Stimulated activated naive CD8-positive, alpha-beta T cell treated with anti-CD3 and anti-CD28 coated beads, Interleukin-15, amount 100 ng/mL, for 72 hours (primary cell): ENCODE measurements around the gene NABP2.
"Not testable (repeated sequence)": the region's sequence is repeated elsewhere in the genome, so short reads cannot be mapped to it uniquely, and the experiment has no call there.

Experiments used
- ATAC-seq: fragments of 150-1000 bp; cut with Tn5 transposase; 2 replicates; pipeline ENCODE4 v1.10.0; 2021; ENCODE audit warnings: mild to moderate bottlenecking, moderate library complexity
- DNase-seq, 2 donors: peaks; one replicate each; pipeline ENCODE4 v3.0.0; 2021 to 2022
- H3K27ac Mint-ChIP-seq, 2 donors: one replicate each; pipeline ENCODE4 v1.8.0; 2022; ENCODE audit warnings: mild to moderate bottlenecking in 2 of 2, mixed read lengths in 2 of 2, moderate library complexity in 2 of 2
- H3K27me3 Mint-ChIP-seq: one replicate; pipeline ENCODE4 v1.8.0; 2022; ENCODE audit warnings: mixed read lengths
- H3K4me1 Mint-ChIP-seq: one replicate; pipeline ENCODE4 v1.8.0; 2022; ENCODE audit warnings: mild to moderate bottlenecking, mixed read lengths
- H3K4me3 Mint-ChIP-seq, 2 donors: one replicate each; pipeline ENCODE4 v1.8.0; 2022; ENCODE audit warnings: mild to moderate bottlenecking in 2 of 2, mixed read lengths in 2 of 2, moderate library complexity in 1 of 2
- H3K9me3 Mint-ChIP-seq, 2 donors: one replicate each; pipeline ENCODE4 v1.8.0; 2022; ENCODE audit warnings: mixed read lengths in 2 of 2

The NABP2 gene

DNA sequence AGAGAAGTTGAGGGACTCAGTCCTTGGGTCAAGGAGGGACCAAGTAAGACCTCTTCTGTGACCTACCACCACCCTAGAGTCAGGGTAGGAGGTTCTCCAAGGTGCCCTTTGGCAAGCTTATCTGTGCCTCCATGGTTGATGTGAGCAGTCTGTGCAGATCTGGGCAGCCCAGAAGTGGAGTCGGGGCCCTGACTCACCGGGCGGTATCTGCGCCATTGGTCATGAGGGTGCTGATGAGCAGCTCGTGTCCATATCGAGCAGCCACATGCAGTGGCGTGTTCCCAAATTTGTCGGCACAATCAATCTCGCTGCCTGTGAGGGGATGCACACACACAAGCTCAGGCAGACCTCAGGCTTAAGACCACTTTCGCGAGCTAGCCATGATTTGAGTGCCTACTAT is 28.9 kb downstream of the NABP2 start:
- Mint-ChIP-seq H3K27me3 (no peaks in the 10 kb centered on the region), H3K9me3 (no peaks in the 10 kb centered on the region), H3K4me3 (no peak overlapping the region), H3K4me1 (peaks cover 18% of the 10 kb centered on the region), H3K27ac (peak overlapping the region; percentile 23 to 65)
- no peak for ATAC-seq
- DNase-seq: no peak

DNA sequence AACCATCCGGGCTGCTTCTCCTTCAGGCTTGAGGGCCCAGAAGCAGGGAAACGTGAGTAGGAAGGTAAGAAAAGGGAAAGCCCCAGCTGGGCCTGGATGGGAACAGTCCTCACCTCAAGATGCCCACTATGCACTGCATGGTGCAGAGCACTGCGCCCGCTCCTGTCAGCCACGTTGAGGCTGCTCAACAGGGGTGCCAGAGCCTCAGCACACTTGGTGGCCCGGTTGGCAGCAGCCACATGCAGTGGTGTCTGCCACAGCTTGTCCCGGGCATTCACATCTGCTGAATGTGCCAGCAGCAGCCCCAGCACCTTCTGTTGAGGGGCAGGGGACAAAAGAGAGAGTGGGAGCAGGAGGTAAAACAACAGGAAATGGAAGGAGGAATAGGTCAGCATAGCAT is 31.5 kb downstream of the NABP2 start:
- Mint-ChIP-seq H3K27me3 (peaks cover 4% of the 10 kb centered on the region), H3K4me1 (peaks cover 26% of the 10 kb centered on the region), H3K27ac (no peak overlapping the region), H3K4me3 (no peak overlapping the region), H3K9me3 (no peaks in the 10 kb centered on the region)
- DNase-seq (no peak), ATAC-seq (no peak)

DNA sequence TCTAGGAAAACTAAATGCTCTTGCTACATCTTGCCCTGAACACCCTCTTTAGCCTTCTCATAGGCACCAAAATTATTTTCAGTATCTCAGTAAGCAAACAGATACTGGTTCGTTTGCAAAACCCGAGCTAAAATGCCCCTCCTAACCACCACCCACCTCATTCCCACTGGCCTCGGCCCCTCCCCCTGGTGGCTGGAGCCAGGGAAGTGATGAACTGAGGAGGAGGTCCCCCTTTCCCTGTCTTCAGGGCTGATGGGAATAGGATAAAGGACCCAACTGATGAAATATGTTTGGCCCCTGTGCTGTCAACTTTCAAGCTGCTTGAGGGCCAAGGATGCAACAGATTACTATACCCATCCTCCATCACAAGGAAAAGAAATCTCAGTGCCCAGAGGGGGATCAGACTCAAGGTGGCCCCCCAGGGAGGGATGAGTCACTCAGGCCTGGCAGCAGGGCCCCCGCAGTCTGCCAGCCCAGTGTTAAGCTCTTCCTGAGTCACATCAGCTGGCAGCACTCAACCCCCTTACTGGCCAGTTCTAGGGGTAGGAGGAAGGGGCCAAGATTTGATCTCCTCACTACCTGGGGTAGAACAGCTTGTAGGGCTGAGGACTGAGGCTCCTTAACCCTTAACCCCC is 32.3 kb downstream of the NABP2 start:
- Mint-ChIP-seq H3K9me3 (no peaks in the 10 kb centered on the region), H3K4me3 (peak overlapping the region; percentile 86 to 88), H3K4me1 (peaks cover 26% of the 10 kb centered on the region), H3K27ac (no peak overlapping the region), H3K27me3 (peaks cover 6% of the 10 kb centered on the region)
- ATAC-seq (no peak), DNase-seq (no peak)

DNA sequence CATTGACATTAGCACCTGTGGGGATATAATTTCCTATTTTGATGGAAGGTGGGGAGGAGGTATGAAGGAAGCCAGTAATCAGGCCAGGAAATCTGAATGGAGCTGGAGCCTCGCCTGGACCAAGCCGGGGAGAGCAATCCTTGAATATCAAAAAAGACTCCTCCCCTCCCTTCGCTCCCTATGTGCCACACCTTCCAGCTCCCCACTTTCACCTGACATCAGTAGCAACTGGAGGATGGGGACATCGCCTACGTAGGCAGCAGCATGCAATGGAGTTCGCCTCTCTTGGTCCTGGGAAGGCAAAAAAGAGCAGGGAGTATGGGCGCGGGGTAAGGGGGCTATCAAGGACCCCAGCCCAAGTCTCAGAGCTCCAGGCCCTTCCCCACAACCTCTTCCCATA is 32.9 kb downstream of the NABP2 start:
- Mint-ChIP-seq H3K4me1 (peaks cover 26% of the 10 kb centered on the region), H3K4me3 (peak overlapping the region; percentile 86 to 88), H3K27ac (no peak overlapping the region), H3K9me3 (no peaks in the 10 kb centered on the region), H3K27me3 (peaks cover 6% of the 10 kb centered on the region)
- ATAC-seq (no peak), DNase-seq (no peak)

GRCh38 chr12:56257491-56258067 is 33.4 kb downstream of the NABP2 start:
- ATAC-seq: peak; percentile 35
- DNase-seq: no peak
- H3K27me3 Mint-ChIP-seq: peaks cover 6% of the 10 kb centered on the region
- peak overlapping the region; percentile 83 to 93 for H3K27ac Mint-ChIP-seq
- peak overlapping the region; percentile 86 to 88 for H3K4me3 Mint-ChIP-seq
- H3K4me1 Mint-ChIP-seq: peaks cover 26% of the 10 kb centered on the region
- no peaks in the 10 kb centered on the region for H3K9me3 Mint-ChIP-seq

DNA sequence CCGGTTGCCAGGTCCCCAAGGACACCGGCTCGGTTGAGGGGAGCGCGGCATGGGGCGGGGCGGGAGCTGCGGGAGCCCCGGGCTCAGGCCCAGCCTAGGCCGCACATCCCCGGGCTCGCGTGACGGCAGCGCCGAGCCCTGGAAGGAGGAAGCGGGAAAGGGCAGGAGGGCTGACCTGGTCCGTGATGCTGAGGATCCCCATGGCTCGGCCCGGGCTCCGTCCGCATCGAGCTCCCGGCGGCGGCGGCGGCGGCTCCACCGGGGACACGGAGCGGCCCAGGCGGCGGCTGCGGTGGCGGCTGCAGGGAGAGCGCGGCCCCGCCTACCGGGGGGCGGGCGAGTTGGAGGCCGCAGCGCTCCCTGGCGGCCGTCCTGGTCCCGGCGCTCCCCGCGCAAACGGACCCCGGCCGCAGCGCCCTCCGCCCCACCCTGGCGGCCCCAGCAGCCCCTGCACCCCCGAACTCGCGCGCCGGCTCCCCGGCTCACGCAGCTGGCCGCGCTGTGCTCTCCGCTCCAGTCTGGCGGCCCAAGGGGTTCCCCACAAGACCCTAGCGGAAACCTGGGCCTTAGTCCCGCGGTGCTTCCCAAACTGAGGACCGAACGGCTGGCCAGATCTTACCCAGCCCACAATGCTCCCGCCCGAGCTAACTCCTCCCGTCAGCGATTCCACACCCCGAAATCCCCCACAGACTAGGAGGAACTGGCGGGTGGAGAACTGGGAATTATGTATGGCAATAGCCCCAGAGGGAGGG is 34.1 kb downstream of the NABP2 start, which contains the start of gene ANKRD52:
Gene ANKRD52 (minus strand): TSS at position 317 of the 752 bp plus-strand sequence. CDS start 115 bp downstream, at position 202.
- DNase-seq (peak; percentile 83 to 87), ATAC-seq (peak; percentile 95)
- H3K27ac Mint-ChIP-seq: peak within 1 kb of the TSS; percentile 93 to 97
- peaks cover 6% of the 10 kb centered on the region for H3K27me3 Mint-ChIP-seq
- H3K4me1 Mint-ChIP-seq: peaks cover 26% of the 10 kb centered on the region
- peak within 1 kb of the TSS; percentile 93 to 97 for H3K4me3 Mint-ChIP-seq
- H3K9me3 Mint-ChIP-seq: no peaks in the 10 kb centered on the region

GRCh38 chr12:56258820-56259183 is 34.7 kb downstream of the NABP2 start:
- H3K27me3 Mint-ChIP-seq: peaks cover 6% of the 10 kb centered on the region
- H3K4me3 Mint-ChIP-seq: peak overlapping the region; percentile 93 to 97
- peaks cover 26% of the 10 kb centered on the region for H3K4me1 Mint-ChIP-seq
- ATAC-seq: no peak
- no peak for DNase-seq
- H3K9me3 Mint-ChIP-seq: no peaks in the 10 kb centered on the region
- H3K27ac Mint-ChIP-seq: peak overlapping the region; percentile 91 to 97

GRCh38 chr12:56260380-56260779 is 36.2 kb downstream of the NABP2 start:
- no peak for ATAC-seq
- Mint-ChIP-seq H3K27ac (no peak overlapping the region), H3K4me1 (peaks cover 26% of the 10 kb centered on the region), H3K27me3 (peaks cover 6% of the 10 kb centered on the region), H3K9me3 (no peaks in the 10 kb centered on the region), H3K4me3 (no peak overlapping the region)
- no peak for DNase-seq

DNA sequence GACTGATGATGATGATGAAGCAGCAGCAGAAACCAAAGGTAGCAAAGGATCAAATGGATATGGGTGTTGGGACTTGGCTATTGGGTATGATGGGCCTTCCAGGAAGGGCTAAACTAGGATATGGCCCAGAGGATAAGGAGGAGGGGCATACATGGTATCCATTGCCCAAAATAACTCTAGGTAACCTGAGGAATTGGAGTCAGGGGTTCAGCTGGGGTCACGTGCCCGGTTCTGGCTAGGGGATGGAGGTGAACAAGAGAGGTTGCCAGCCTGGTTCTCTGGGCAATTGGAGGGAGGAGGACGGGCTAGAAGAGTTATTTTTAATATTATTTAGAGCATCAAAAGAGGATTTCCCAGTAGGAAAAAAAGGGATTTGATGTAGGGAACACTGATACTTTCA is 36.8 kb downstream of the NABP2 start:
- H3K27ac Mint-ChIP-seq: no peak overlapping the region
- peaks cover 24% of the 10 kb centered on the region for H3K4me1 Mint-ChIP-seq
- DNase-seq (no peak), ATAC-seq (no peak)
- H3K4me3 Mint-ChIP-seq: no peak overlapping the region
- H3K9me3 Mint-ChIP-seq: no peaks in the 10 kb centered on the region
- peaks cover 6% of the 10 kb centered on the region for H3K27me3 Mint-ChIP-seq

- no peak for DNase-seq
These were observed 37.5 kb downstream of the NABP2 start for GRCh38 chr12:56261503-56262232.

DNA sequence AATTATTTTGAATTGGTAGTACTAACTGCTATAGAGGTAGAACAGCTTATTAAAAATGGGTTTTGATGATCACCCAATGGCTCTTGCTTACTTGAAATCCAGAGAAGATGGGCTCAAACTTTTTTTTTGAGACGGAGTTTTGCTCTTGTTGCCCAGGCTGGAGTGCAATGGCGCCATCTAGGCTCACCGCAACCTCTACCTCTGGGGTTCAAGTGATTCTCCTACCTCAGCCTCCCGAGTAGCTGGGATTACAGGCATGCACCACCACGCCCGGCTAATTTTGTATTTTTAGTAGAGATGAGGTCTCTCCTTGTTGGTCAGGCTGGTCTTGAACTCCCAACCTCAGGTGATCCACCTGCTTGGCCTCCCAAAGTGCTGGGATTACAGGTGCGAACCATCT is 38.8 kb downstream of the NABP2 start:
- not testable (repeated sequence) for H3K4me3 Mint-ChIP-seq, ATAC-seq, H3K9me3 Mint-ChIP-seq, H3K27me3 Mint-ChIP-seq, H3K27ac Mint-ChIP-seq, DNase-seq
- peaks cover 27% of the 10 kb centered on the region for H3K4me1 Mint-ChIP-seq

More at GRCh38 chr12:56261503-56262232, 37.5 kb downstream of the NABP2 start:
- no peaks in the 10 kb centered on the region for H3K9me3 Mint-ChIP-seq
- H3K4me1 Mint-ChIP-seq: peaks cover 22% of the 10 kb centered on the region
- no peak for ATAC-seq
- H3K4me3 Mint-ChIP-seq: no peak overlapping the region
- H3K27me3 Mint-ChIP-seq: peaks cover 6% of the 10 kb centered on the region
- no peak overlapping the region for H3K27ac Mint-ChIP-seq

GRCh38 chr12:56266068-56266692 is 42.0 kb downstream of the NABP2 start:
- not testable (repeated sequence) for H3K9me3 Mint-ChIP-seq

DNA sequence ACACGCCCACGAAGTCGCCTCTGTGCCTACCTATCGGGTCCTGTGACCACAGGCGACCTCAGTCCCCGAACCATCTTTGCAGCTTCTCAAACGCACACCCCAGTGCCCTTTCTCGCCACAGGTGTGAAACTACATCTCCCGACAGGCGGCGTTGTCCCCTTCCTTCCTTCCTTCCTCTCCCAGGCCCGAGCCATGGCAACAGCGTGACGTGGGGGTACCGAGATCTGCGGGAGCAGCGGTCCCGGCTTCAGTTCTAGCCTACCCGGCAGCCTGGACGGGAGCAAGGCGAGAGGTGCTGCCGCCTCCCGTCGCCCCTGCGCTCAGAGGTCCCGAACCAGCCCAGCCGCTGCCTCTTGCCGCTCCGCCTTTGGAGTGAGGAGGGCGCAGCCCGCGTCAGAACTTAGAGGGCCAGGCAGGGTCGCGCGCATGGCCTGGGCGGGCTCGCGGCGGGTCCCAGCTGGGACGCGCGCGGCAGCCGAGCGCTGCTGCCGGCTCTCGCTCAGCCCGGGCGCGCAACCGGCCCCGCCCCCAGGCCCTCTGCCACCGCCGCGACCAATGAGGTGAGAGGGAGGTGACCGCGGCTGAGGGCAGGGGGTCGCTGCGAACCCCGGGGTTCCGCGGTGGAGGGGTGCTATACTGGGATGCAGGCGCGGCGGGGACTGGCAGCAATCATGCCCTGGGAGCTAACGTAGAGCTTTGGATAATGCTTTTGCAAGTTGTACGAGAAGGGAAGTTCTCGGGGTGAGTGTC is 42.7 kb downstream of the NABP2 start, which contains the start of gene COQ10A:
Gene COQ10A (plus strand): TSS at position 250 of the 750 bp plus-strand sequence. CDS start 177 bp downstream, at position 427.
- Mint-ChIP-seq H3K27me3 (no peaks in the 10 kb centered on the region), H3K9me3 (no peaks in the 10 kb centered on the region), H3K4me1 (peaks cover 22% of the 10 kb centered on the region), H3K27ac (peak within 1 kb of the TSS; percentile 85 to 92), H3K4me3 (peak within 1 kb of the TSS; percentile 96 to 98)
- DNase-seq (peak; percentile 86 to 87), ATAC-seq (peak; percentile 96)

More at GRCh38 chr12:56266068-56266692, 42.0 kb downstream of the NABP2 start:
- Mint-ChIP-seq H3K4me3 (peak overlapping the region; percentile 96 to 98), H3K27ac (peak overlapping the region; percentile 59 to 92), H3K4me1 (peaks cover 22% of the 10 kb centered on the region)
- not testable (repeated sequence) for ATAC-seq, H3K27me3 Mint-ChIP-seq, DNase-seq

DNA sequence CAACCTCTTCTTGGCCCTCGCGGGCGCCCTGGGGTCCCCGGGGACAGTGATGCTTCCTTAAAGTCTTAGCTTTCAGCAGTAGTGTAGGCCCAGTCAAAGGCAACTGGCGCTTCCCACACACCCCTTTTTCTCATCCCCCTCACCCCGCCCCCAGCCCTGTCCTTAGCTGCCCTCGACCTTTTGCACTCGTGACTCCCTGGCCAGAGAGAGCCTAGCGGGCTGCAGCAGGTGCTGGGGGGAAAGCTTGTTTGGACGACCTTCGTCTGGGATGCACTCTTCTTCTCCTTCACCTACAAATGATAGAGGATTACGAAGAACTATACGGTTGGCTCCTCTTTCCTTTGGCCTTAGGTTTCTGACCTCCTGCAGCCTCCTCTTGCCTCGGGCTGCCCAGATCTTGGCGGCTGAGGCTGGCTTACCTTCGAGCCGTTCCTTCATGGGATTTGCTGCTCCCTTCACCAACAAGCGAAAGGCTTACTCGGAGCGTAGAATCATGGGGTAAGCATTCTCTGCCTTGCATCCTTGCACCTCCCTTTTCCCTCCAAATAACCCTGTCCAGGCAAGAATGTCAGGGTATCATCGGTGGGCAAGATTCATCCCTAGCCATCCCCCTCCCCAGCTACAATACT is 43.4 kb downstream of the NABP2 start:
- H3K4me3 Mint-ChIP-seq: peak overlapping the region; percentile 96 to 98
- H3K27ac Mint-ChIP-seq: peak overlapping the region; percentile 72 to 85

More for the DNA sequence above, 43.4 kb downstream of the NABP2 start:
- Mint-ChIP-seq H3K27me3 (no peaks in the 10 kb centered on the region), H3K9me3 (no peaks in the 10 kb centered on the region), H3K4me1 (peaks cover 22% of the 10 kb centered on the region)
- DNase-seq: no peak
- ATAC-seq: no peak
